Chondrocyte (in vitro differentiated cells): Measurements from ENCODE around the gene TTC5. TPM values are rescaled to one million over a fixed set of nuclear protein-coding genes. Genes with fewer than 3 reads are reported as not detected.
"Not testable (repeated sequence)": the region's sequence is repeated elsewhere in the genome, so short reads cannot be mapped to it uniquely, and the experiment has no call there.

Experiments
- DNase-seq: peaks from one replicate; pipeline ENCODE4 v3.0.0; 2021; ENCODE audit warnings: mixed read lengths, low spot score
- H3K27ac Mint-ChIP-seq: one replicate; pipeline ENCODE4 v1.8.0; 2021; ENCODE audit warnings: mild to moderate bottlenecking, moderate library complexity, mixed read lengths; ENCODE audit not compliant: unreplicated experiment
- H3K27me3 Mint-ChIP-seq: 2 replicates; pipeline ENCODE4 v1.8.0; 2021; ENCODE audit warnings: low read depth, mixed read lengths
- H3K36me3 Mint-ChIP-seq: 2 replicates; pipeline ENCODE4 v1.8.0; 2021; ENCODE audit warnings: low read depth, mixed read lengths
- H3K4me1 Mint-ChIP-seq: 2 replicates; pipeline ENCODE4 v1.8.0; 2021; ENCODE audit warnings: low read depth, mild to moderate bottlenecking, mixed read lengths
- H3K4me3 Mint-ChIP-seq: one replicate; pipeline ENCODE4 v1.8.0; 2021; ENCODE audit warnings: mild to moderate bottlenecking, moderate library complexity, mixed read lengths; ENCODE audit not compliant: unreplicated experiment
- H3K9me3 Mint-ChIP-seq: 2 replicates; pipeline ENCODE4 v1.8.0; 2021; ENCODE audit warnings: low read depth, mixed read lengths
- total RNA-seq: library from RNA; stranded (reverse); gene quantifications from 3 replicates; pipeline ENCODE4 v1.2.1, GENCODE V29; 2021
- TF ChIP-seq, protein P1 (sequence below): fragments of 200-600 bp; sonication (generic); IDR thresholded peaks from 2 replicates; pipeline ENCODE4 v1.5.0; 2021; ENCODE audit warnings: antibody characterized with exemption, mild to moderate bottlenecking, moderate library complexity

Gene TTC5
- total RNA-seq, 1 donor from 2014 or later = 16.3 TPM

DNA sequence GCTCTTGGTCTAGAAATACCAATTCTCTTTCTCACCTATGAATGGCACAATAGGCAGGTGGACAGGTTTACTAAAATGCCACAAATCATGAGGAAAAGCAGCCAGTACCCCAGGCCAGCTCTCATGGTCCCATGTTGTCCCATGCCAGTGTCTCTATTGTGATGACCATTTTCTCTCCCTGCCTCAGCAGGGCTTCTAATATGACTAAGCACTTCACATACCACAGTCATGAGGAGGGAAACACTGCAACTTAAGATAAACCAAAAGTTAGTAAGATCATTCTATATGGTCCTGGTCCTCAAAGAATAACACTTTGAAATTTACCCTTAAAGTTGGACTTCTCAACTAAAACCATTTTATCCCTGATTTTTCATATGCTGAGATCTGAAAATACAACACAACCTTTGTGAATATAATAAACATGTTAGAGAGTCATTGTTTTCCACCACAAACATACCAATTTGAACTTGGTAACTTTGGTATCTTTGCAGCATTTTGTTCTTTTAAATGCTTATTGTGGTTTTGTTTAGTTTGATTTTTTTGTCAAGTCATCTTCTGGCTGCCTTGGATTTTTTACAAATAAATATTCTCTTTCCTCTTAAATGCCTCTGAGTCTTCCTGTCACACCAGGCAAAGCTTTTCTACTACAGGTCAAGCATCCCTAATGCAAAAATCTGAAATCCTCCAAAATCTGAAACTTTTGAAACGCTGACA lies 3.6 kb downstream of the TTC5 start:
- no peak overlapping the region for H3K4me3 Mint-ChIP-seq
- DNase-seq = no peak
- peaks cover 29% of the 10 kb centered on the region for H3K4me1 Mint-ChIP-seq
- TF ChIP-seq, protein P1, sequence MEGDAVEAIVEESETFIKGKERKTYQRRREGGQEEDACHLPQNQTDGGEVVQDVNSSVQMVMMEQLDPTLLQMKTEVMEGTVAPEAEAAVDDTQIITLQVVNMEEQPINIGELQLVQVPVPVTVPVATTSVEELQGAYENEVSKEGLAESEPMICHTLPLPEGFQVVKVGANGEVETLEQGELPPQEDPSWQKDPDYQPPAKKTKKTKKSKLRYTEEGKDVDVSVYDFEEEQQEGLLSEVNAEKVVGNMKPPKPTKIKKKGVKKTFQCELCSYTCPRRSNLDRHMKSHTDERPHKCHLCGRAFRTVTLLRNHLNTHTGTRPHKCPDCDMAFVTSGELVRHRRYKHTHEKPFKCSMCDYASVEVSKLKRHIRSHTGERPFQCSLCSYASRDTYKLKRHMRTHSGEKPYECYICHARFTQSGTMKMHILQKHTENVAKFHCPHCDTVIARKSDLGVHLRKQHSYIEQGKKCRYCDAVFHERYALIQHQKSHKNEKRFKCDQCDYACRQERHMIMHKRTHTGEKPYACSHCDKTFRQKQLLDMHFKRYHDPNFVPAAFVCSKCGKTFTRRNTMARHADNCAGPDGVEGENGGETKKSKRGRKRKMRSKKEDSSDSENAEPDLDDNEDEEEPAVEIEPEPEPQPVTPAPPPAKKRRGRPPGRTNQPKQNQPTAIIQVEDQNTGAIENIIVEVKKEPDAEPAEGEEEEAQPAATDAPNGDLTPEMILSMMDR = no peak
- H3K36me3 Mint-ChIP-seq = peaks cover 20% of the 10 kb centered on the region
- no peaks in the 10 kb centered on the region for H3K27me3 Mint-ChIP-seq
- H3K9me3 Mint-ChIP-seq = no peaks in the 10 kb centered on the region
- H3K27ac Mint-ChIP-seq = no peak overlapping the region

DNA sequence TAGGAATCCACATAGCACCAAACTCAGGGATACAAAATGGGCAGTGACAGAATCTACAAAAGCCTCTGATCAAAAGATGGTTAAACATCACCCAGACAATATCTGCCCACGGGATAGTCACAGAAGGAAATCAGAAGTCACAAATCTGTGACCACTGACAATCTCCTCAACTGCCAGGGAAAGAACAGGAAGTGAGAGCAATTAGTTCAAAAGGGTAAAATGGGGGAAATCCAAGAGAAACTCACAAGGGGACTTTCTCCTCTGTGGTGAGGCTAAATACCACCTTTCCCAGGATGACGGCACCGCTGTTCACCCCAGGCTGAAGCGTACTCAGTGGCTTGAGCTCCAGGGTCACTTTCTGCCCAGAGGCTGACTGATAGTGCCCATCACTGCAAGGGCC lies 10.7 kb downstream of the TTC5 start:
- H3K36me3 Mint-ChIP-seq = peaks cover 42% of the 10 kb centered on the region
- no peaks in the 10 kb centered on the region for H3K4me1 Mint-ChIP-seq
- no peak for DNase-seq
- H3K27ac Mint-ChIP-seq = no peak overlapping the region
- TF ChIP-seq, protein P1 = no peak
- no peaks in the 10 kb centered on the region for H3K9me3 Mint-ChIP-seq
- H3K4me3 Mint-ChIP-seq = no peak overlapping the region
- no peaks in the 10 kb centered on the region for H3K27me3 Mint-ChIP-seq

DNA sequence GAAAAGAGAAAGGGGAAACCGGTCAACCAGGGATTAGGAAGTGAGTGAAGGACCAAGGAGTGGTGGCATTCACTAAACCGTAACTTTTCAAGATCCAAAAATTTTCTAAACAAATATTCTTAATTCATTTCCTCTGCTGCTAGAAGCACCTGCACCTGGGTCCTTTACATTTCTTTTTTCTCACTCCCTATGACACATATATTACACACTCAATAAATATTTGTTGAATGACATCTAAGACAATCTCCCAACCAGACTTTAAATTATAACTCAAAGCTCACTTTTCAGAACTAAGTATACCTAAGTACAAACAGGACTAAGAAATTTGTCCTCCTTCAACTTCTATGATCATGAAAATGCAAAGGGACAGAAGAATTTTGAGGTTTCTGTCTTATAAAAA lies 11.1 kb downstream of the TTC5 start:
- TF ChIP-seq, protein P1 = no peak
- no peak overlapping the region for H3K27ac Mint-ChIP-seq
- H3K9me3 Mint-ChIP-seq = no peaks in the 10 kb centered on the region
- H3K4me1 Mint-ChIP-seq = no peaks in the 10 kb centered on the region
- no peaks in the 10 kb centered on the region for H3K27me3 Mint-ChIP-seq
- peaks cover 45% of the 10 kb centered on the region for H3K36me3 Mint-ChIP-seq
- no peak for DNase-seq
- no peak overlapping the region for H3K4me3 Mint-ChIP-seq

DNA sequence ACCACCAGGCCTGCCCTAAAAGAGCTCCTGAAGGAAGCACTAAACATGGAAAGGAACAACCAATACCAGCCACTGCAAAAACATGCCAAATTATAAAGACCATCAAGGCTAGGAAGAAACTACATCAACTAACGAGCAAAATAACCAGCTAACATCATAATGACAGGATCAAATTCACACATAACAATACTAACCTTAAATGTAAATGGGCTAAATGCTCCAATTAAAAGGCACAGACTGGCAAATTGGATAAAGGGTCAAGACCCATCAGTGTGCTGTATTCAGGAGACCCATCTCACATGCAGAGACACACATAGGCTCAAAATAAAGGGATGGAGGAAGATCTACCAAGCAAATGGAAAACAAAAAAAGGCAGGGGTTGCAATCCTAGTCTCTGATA lies 23.8 kb downstream of the TTC5 start:
- not testable (repeated sequence) for H3K27me3 Mint-ChIP-seq, H3K9me3 Mint-ChIP-seq, H3K4me1 Mint-ChIP-seq, H3K27ac Mint-ChIP-seq, H3K4me3 Mint-ChIP-seq, DNase-seq
- H3K36me3 Mint-ChIP-seq = peaks cover 36% of the 10 kb centered on the region

DNA sequence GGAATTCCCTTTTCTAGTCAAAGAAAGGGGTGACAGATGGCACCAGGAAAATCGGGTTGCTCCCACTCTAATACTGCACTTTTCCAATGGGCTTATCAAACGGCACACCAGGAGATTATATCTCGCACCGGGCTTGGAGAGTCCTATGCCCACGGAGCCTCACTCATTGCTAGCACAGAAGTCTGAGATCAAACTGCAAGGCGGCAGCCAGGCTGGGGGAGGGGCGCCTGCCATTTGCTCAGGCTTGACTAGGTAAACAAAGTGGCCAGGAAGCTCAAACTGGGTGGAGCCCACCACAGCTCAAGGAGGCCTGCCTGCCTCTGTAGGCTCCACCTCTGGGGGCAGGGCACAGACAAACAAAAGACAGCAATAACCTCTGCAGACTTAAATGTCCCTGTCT lies 25.5 kb downstream of the TTC5 start:
- not testable (repeated sequence) for DNase-seq, H3K9me3 Mint-ChIP-seq, H3K4me3 Mint-ChIP-seq, H3K27me3 Mint-ChIP-seq, H3K27ac Mint-ChIP-seq, H3K4me1 Mint-ChIP-seq
- peaks cover 31% of the 10 kb centered on the region for H3K36me3 Mint-ChIP-seq

DNA sequence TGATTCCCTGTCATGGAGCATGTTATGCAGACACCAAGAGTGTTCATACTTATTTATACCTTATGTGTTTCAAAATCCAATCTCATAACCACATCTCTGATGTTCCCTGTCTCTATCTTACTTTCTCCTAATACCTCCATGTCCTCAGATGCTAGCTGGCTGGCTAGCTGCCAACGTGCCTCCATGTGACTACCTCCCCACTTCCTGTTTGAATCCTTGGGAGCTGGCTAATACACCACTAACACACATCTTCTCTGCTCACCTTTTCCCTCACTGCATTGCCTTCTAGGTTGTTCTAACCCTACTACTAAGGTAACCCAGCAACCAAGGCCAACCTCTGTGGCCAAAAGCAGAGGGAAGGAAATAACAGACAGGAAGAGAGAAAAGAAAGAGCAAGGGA lies 27.3 kb downstream of the TTC5 start:
- peaks cover 30% of the 10 kb centered on the region for H3K36me3 Mint-ChIP-seq
- H3K4me3 Mint-ChIP-seq = no peak overlapping the region
- peaks cover 22% of the 10 kb centered on the region for H3K9me3 Mint-ChIP-seq
- no peak overlapping the region for H3K27ac Mint-ChIP-seq
- TF ChIP-seq, protein P1 = no peak
- no peaks in the 10 kb centered on the region for H3K27me3 Mint-ChIP-seq
- DNase-seq = no peak
- H3K4me1 Mint-ChIP-seq = no peaks in the 10 kb centered on the region
